H9 (cell line): ENCODE data around the gene SP2. TPM values are rescaled to one million over a fixed set of nuclear protein-coding genes. Genes with fewer than 3 reads are reported as not detected.

Experiments used
- DNase-seq: peaks from one replicate; pipeline ENCODE4 v3.0.0-alpha.2; 2017
- H2AFZ ChIP-seq: one replicate; pipeline ENCODE4 v1.6.1; 2013; ENCODE audit warnings: mild to moderate bottlenecking, low read length, control low read depth, moderate library complexity
- H2AK5ac ChIP-seq: 2 replicates; pipeline ENCODE4 v1.6.1; 2013; ENCODE audit warnings: low read length, control low read depth, mixed read lengths; ENCODE audit not compliant: insufficient read length
- H2BK120ac ChIP-seq: one replicate; pipeline ENCODE4 v1.6.1; 2013; ENCODE audit warnings: low read depth, mild to moderate bottlenecking, low read length, control low read depth, inconsistent platforms; ENCODE audit not compliant: poor library complexity, severe bottlenecking
- H2BK12ac ChIP-seq: 2 replicates; pipeline ENCODE4 v1.6.1; 2013; ENCODE audit warnings: low read length, control low read depth, mixed read lengths, low read depth; ENCODE audit not compliant: insufficient read length
- H2BK15ac ChIP-seq: 2 replicates; pipeline ENCODE4 v1.6.1; 2013; ENCODE audit warnings: low read depth, low read length, control low read depth
- H2BK20ac ChIP-seq: one replicate; pipeline ENCODE4 v1.6.1; 2013; ENCODE audit warnings: low read depth, mild to moderate bottlenecking, low read length, control low read depth, inconsistent platforms; ENCODE audit not compliant: poor library complexity, severe bottlenecking
- H2BK5ac ChIP-seq: 2 replicates; pipeline ENCODE4 v1.6.1; 2013; ENCODE audit warnings: low read length, control low read depth, mixed read lengths; ENCODE audit not compliant: insufficient read length
- H3K14ac ChIP-seq: 2 replicates; pipeline ENCODE4 v1.6.1; 2013; ENCODE audit warnings: low read length, control low read depth; ENCODE audit not compliant: insufficient read depth
- H3K18ac ChIP-seq: 2 replicates; pipeline ENCODE4 v1.6.1; 2013; ENCODE audit warnings: low read depth, mild to moderate bottlenecking, mixed read lengths, low read length, control low read depth; ENCODE audit not compliant: insufficient read length
- H3K23ac ChIP-seq: 2 replicates; pipeline ENCODE4 v1.6.1; 2013; ENCODE audit warnings: low read length, control low read depth, mixed read lengths, low read depth; ENCODE audit not compliant: insufficient read length
- H3K23me2 ChIP-seq: 2 replicates; pipeline ENCODE4 v1.6.1; 2013; ENCODE audit warnings: low read depth, mild to moderate bottlenecking, mixed read lengths, low read length, control low read depth; ENCODE audit not compliant: insufficient read length, poor library complexity, severe bottlenecking
- H3K27ac ChIP-seq: 2 replicates; pipeline ENCODE4 v1.5.1; 2013; ENCODE audit warnings: low read length, control low read depth, mixed read lengths, low read depth; ENCODE audit not compliant: insufficient read length
- H3K27me3 ChIP-seq: 2 replicates; pipeline ENCODE4 v1.6.1; 2013; ENCODE audit warnings: low read length, control low read depth, inconsistent platforms; ENCODE audit not compliant: insufficient read depth
- H3K4ac ChIP-seq: 2 replicates; pipeline ENCODE4 v1.6.1; 2013; ENCODE audit warnings: low read depth, mild to moderate bottlenecking, control low read depth, inconsistent platforms, low read length, moderate library complexity
- H3K4me1 ChIP-seq: 2 replicates; pipeline ENCODE4 v1.6.1; 2013; ENCODE audit warnings: low read length, control low read depth, inconsistent platforms; ENCODE audit not compliant: insufficient read depth
- H3K4me2 ChIP-seq: 2 replicates; pipeline ENCODE4 v1.6.1; 2013; ENCODE audit warnings: low read length, control low read depth, mixed read lengths; ENCODE audit not compliant: insufficient read length, insufficient read depth
- H3K56ac ChIP-seq: 2 replicates; pipeline ENCODE4 v1.6.1; 2013; ENCODE audit warnings: low read depth, mild to moderate bottlenecking, mixed read lengths, low read length, control low read depth; ENCODE audit not compliant: insufficient read length
- H3K79me1 ChIP-seq: 2 replicates; pipeline ENCODE4 v1.6.1; 2013; ENCODE audit warnings: low read depth, mild to moderate bottlenecking, moderate library complexity, low read length, control low read depth, inconsistent platforms; ENCODE audit not compliant: insufficient read depth, poor library complexity, severe bottlenecking
- H3K79me2 ChIP-seq: 2 replicates; pipeline ENCODE4 v1.6.1; 2013; ENCODE audit warnings: low read length, control low read depth, inconsistent platforms; ENCODE audit not compliant: insufficient read depth
- H3K9ac ChIP-seq: 2 replicates; pipeline ENCODE4 v1.6.1; 2013; ENCODE audit warnings: low read length, control low read depth, mixed read lengths; ENCODE audit not compliant: insufficient read length; ENCODE audit errors: extremely low read depth
- H3K9me3 ChIP-seq: one replicate; pipeline ENCODE4 v1.6.1; 2013; ENCODE audit warnings: low read depth, low read length, inconsistent platforms; ENCODE audit not compliant: control insufficient read depth
- H3T11ph ChIP-seq: one replicate; pipeline ENCODE4 v1.6.1; 2013; ENCODE audit warnings: mild to moderate bottlenecking, low read length, control low read depth, inconsistent platforms
- H4K20me1 ChIP-seq: one replicate; pipeline ENCODE4 v1.6.1; 2013; ENCODE audit not compliant: control insufficient read depth, insufficient read length, insufficient read depth
- H4K5ac ChIP-seq: 2 replicates; pipeline ENCODE4 v1.6.1; 2013; ENCODE audit warnings: low read depth, mild to moderate bottlenecking, mixed read lengths, low read length, control low read depth; ENCODE audit not compliant: insufficient read length
- H4K8ac ChIP-seq: replicated peaks from 2 replicates; pipeline ENCODE4 v1.6.1; 2013; ENCODE audit warnings: low read length, control low read depth, mixed read lengths, low read depth; ENCODE audit not compliant: insufficient read length
- H4K91ac ChIP-seq: 2 replicates; pipeline ENCODE4 v1.6.1; 2013; ENCODE audit warnings: low read depth, mild to moderate bottlenecking, moderate library complexity, mixed read lengths, low read length, control low read depth; ENCODE audit not compliant: insufficient read length
- H3K27ac Mint-ChIP-seq, 3 experiments: 2 replicates in 2 of 3; 3 replicates in 1 of 3; pipeline ENCODE4 v1.8.0; 2020 to 2021; ENCODE audit warnings: mixed read lengths in 3 of 3, mild to moderate bottlenecking in 1 of 3, moderate library complexity in 1 of 3
- H3K27me3 Mint-ChIP-seq: 2 replicates; pipeline ENCODE4 v1.8.0; 2021; ENCODE audit warnings: low read depth, mild to moderate bottlenecking, moderate library complexity, mixed read lengths
- H3K36me3 Mint-ChIP-seq, 3 experiments: 2 replicates in 2 of 3; 3 replicates in 1 of 3; pipeline ENCODE4 v1.8.0; 2020 to 2021; ENCODE audit warnings: low read depth in 3 of 3, mixed read lengths in 3 of 3; ENCODE audit not compliant: insufficient read depth in 1 of 3
- H3K4me1 Mint-ChIP-seq, 2 experiments: 2 replicates each; pipeline ENCODE4 v1.8.0; 2020; ENCODE audit warnings: mixed read lengths in 2 of 2
- H3K4me3 Mint-ChIP-seq, 2 experiments: 2 replicates in 1 of 2; 3 replicates in 1 of 2; pipeline ENCODE4 v1.8.0; 2020 to 2021; ENCODE audit warnings: mild to moderate bottlenecking in 2 of 2, mixed read lengths in 2 of 2, moderate library complexity in 1 of 2
- H3K9me3 Mint-ChIP-seq, 2 experiments: 2 replicates in 1 of 2; 3 replicates in 1 of 2; pipeline ENCODE4 v1.8.0; 2020; ENCODE audit warnings: mild to moderate bottlenecking in 2 of 2, mixed read lengths in 2 of 2, moderate library complexity in 1 of 2
- CTCF ChIP-seq: fragments of 200-600 bp; sonication (generic); conservative IDR thresholded peaks from 3 replicates; pipeline ENCODE4 v1.8.0; 2021; ENCODE audit warnings: antibody characterized with exemption, mild to moderate bottlenecking
- WGBS: extraction: QIAGEN DNeasy Blood & Tissue Kit; methylation state at CpG from one replicate; pipeline ENCODE4 v1.1.7; 2013; ENCODE audit warnings: missing lambda C conversion rate, low lambda C conversion rate, mixed read lengths; ENCODE audit not compliant: insufficient read length; ENCODE audit errors: extremely low coverage; 5-methylcytosine and 5-hydroxymethylcytosine counted together
- total RNA-seq: library from RNA; stranded (reverse); gene quantifications from 2 replicates; pipeline ENCODE4 v1.2.1, GENCODE V29; 2021

SP2 gene
- total RNA-seq, 1 experiment from 2014 or later, result 19.3 TPM

- H4K20me1 ChIP-seq, result no peaks in the 10 kb centered on the region
- H3K9ac ChIP-seq, result no peak overlapping the region
- no peak overlapping the region for H3K56ac ChIP-seq
- H4K8ac ChIP-seq, result no peak overlapping the region
- H3K4me3 Mint-ChIP-seq, result no peak overlapping the region
- DNase-seq, result no peak
- no peak for TF ChIP-seq CTCF
- no peak overlapping the region for H3K27ac ChIP-seq
- no peak overlapping the region for H2AFZ ChIP-seq
- no peak overlapping the region for H2BK120ac ChIP-seq
- no peaks in the 10 kb centered on the region; a peak in 3 of 5 replicates for H3K9me3 Mint-ChIP-seq
- H3K4me1 ChIP-seq, result no peaks in the 10 kb centered on the region
- no CpG with 5 or more reads among the region's 8 CpGs for WGBS
- H2BK5ac ChIP-seq, result no peak overlapping the region
- no peak overlapping the region for H2BK12ac ChIP-seq
- no peak overlapping the region for H2AK5ac ChIP-seq
- H3K9me3 ChIP-seq, result no peaks in the 10 kb centered on the region
- no peak overlapping the region for H3K23ac ChIP-seq
- no peak overlapping the region for H3K4ac ChIP-seq
- no peaks in the 10 kb centered on the region for H3K79me1 ChIP-seq
- H2BK15ac ChIP-seq, result no peak overlapping the region
- H3K27ac Mint-ChIP-seq, result no peak overlapping the region
- no peak overlapping the region for H2BK20ac ChIP-seq
- H3K23me2 ChIP-seq, result peaks cover 9% of the 10 kb centered on the region
- peaks cover 0 to 3% (median 0%) of the 10 kb centered on the region in 3 experiments; a peak in 4 of 7 replicates for H3K36me3 Mint-ChIP-seq
- peaks cover 19% of the 10 kb centered on the region for H3K27me3 Mint-ChIP-seq
- H4K91ac ChIP-seq, result no peak overlapping the region
- H3T11ph ChIP-seq, result no peak overlapping the region
- no peak overlapping the region for H3K4me2 ChIP-seq
- H3K14ac ChIP-seq, result no peak overlapping the region
- H3K4me1 Mint-ChIP-seq, result peaks cover 20 to 24% of the 10 kb centered on the region in 2 experiments
- H3K27me3 ChIP-seq, result peaks cover 2% of the 10 kb centered on the region; the same call in 1 of the 2 replicates
- H3K79me2 ChIP-seq, result no peaks in the 10 kb centered on the region
- no peak overlapping the region for H3K18ac ChIP-seq
- no peak overlapping the region for H4K5ac ChIP-seq
Observed at GRCh38 chr17:47945080-47945479, 49.0 kb downstream of the SP2 start.
